HT-29 (cell line): ENCODE data around the gene KDM4D. TPM values are rescaled to one million over a fixed set of nuclear protein-coding genes. Genes with fewer than 3 reads are reported as not detected.
"Not testable (repeated sequence)": the region's sequence is repeated elsewhere in the genome, so short reads cannot be mapped to it uniquely, and the experiment has no call there.

Experiments used
- DNase-seq: peaks from one replicate; pipeline ENCODE4 v3.0.0-alpha.2; 2015; ENCODE audit warnings: low spot score
- total RNA-seq: library from RNA; depleted of rRNA; stranded (reverse); fragments of >200 nt; shearing (Covaris generic); gene quantifications from 2 replicates; pipeline ENCODE4 v1.2.3, GENCODE V29; 2014; rRNA removed

Gene KDM4D
- total RNA-seq, 1 experiment from 2014 or later, result 0.31 TPM

DNA sequence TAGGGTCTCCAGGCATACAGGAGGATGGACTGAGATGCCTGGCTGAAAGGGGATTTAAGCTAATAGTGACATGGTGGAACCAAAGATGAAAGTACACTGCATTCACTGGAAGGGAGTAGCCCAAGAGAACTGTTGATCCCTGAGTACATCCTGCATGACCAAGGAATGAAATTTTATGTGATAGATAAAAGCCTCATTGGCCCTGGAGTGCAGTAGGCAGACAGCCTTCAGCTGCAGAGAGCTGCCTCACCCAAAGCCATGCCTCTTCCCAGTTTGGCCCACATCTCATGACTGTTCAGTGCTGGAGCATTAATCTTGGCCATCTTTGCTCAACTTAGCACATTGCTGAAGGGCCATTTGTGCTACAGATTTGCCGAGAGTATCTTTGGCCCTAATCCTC is 59.5 kb downstream of the KDM4D start:
- no peak for DNase-seq

DNA sequence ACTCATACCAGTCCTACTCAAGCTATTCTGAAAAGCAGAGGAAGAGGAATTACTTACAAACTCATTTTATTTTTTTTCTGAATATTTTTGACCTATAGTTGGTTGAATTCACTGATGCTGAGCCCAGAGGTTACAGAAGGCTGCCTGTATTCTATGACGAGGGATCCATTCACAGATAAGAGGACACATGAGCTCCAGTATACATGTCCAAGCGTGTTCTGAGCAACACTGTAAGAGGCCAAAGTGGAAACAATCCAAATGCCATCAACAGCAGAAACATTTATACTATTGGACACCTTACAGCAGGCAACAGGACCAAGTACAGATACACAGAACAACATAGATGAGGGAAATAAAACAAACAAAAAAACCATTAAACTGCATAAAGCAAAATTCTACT is 61.8 kb downstream of the KDM4D start:
- DNase-seq, result no peak

DNA sequence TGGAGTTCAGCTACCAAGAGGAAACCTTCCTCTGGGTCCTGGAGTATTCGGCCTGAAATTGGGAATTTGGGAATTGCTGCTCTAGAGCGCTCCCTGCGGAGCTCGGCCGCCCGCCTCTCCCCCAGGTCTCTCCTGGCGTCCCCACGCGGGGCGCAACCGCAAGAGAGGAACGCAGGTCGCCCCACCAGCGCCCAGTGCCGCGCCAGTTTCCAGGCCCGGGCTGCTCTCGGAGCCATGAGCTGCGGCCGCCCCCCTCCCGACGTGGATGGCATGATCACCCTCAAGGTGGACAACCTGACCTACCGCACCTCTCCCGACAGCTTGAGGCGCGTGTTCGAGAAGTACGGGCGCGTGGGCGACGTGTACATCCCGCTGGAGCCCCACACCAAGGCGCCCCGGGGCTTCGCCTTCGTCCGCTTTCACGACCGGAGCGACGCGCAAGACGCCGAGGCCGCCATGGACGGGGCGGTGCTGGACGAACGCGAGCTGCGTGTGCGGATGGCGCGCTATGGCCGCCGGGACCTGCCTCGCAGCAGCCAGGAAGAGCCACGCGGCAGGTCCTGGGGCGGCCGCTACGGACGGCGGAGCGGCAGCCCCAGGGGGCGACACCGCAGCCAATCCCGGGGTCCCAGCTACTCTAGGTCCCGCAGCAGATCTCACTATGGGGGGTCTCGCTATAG is 64.0 kb downstream of the KDM4D start:
- DNase-seq, result not testable (repeated sequence)

DNA sequence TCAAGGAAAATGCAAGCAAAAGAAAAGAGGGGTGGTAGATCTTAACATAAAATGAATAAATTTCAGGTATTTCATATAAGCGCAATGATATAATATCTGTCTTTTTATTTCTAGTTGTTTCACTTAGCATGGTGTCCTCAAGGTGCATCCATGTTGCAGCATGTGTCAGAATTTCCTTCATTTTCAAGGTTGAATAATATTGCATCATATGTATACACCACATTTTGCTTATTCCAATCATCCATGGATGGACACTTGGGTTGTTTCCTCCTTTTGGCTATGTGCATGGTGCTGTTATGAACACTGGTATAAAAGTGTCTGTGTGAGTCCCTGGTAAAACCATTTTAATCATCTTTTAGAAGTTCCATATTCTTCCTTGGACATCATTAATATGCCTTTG is 68.7 kb downstream of the KDM4D start:
- no peak for DNase-seq

DNA sequence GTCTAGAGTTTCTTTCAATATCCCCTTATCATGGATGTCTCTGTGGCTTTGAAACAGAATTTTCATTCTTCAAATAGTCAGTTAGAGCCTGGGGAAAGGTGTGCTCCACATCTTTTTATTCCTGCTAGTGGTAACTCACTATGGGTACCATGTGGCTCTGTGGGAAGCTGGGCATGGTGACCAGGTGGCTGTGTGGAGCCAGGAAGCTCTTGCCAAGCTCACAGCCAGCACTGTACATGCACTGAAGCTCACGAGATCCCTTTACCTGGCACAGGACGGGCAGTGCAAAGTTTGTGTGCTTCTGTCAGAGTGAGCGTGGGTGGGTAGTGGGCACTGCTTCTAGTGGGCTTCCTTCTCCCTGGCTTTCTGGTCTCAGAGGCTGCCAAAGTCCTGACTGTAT is 69.4 kb downstream of the KDM4D start:
- no peak for DNase-seq

DNA sequence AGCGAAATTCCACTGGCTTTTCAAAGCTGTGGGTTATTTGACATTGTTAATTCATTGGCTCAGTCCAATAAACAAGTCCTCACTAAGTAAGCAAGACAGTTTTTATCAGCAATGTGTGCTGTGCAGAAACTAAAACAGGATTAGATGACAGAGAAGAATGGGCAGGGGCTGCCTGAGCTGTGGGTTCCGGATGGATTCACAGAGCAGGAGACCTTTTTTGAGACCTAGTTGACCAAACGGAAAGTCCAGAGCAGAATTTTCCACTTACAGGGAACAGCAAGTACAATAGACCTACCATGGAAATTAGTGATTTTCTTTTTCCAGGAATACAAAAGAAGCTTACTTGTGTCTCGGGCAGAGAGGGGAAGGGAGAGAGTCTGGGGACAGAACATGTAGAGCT is 70.5 kb downstream of the KDM4D start:
- DNase-seq, result no peak

DNA sequence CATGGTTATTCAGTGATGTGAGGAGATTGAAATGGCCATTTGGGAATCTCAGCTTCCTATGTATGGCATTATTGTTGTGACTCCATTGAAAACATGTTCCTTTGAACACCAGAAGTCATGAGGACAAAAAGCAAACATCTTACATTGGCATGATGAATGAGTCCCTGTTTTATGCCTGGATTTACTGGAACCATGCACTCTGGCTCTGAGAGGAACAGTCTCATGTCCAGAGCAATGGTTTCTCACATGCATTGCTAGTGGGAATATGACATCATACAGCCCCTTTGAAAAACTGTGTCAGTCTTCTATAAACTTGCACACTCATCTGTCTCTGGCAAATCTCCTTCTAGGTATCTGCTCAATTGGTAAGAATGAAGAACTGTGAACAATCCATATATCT is 72.3 kb downstream of the KDM4D start:
- DNase-seq, result no peak

Other genes starting within 250 kb of the KDM4D start
- gene AMOTL1, start 205.4 kb upstream of the KDM4D start, total RNA-seq, result not detected in 2 replicates
- gene CWC15, start 153 bp upstream of the KDM4D start, total RNA-seq, result 19.3 and 21.8 TPM in 2 replicates
- not detected in 2 replicates for gene KDM4E, start 51.5 kb downstream of the KDM4D start, total RNA-seq
- gene KDM4F, start 75.7 kb downstream of the KDM4D start, total RNA-seq, result not detected in 2 replicates
- gene SRSF8, start 93.2 kb downstream of the KDM4D start, total RNA-seq, result 20.2 and 22.4 TPM in 2 replicates
- 33.7 and 37.0 TPM in 2 replicates for gene ENDOD1, start 116.1 kb downstream of the KDM4D start, total RNA-seq